ENCODE measurements around the gene ELOVL6. TPM values are rescaled to one million over a fixed set of nuclear protein-coding genes. Genes with fewer than 3 reads are reported as not detected.
"Not testable (repeated sequence)": the region's sequence is repeated elsewhere in the genome, so short reads cannot be mapped to it uniquely, and the experiment has no call there.

Gene ELOVL6
- total RNA-seq, 1 donor from 2014 or later: 11.0 TPM

GRCh38 chr4:110196871-110197528 is 1.4 kb downstream of the ELOVL6 start:
- H3K9me3 Mint-ChIP-seq (ENCODE audit: low read depth): no peaks in the 10 kb centered on the region
- peaks cover 35% of the 10 kb centered on the region for H3K4me1 Mint-ChIP-seq (ENCODE audit: low read depth)
- no peaks in the 10 kb centered on the region for H3K36me3 Mint-ChIP-seq (ENCODE audit: low read depth)
- DNase-seq (ENCODE audit: low spot score): no peak
- no peaks in the 10 kb centered on the region for H3K27me3 Mint-ChIP-seq (ENCODE audit: low read depth)
- H3K4me3 Mint-ChIP-seq (ENCODE audit: unreplicated experiment): peak overlapping the region; percentile 79
- peak overlapping the region; percentile 89 for H3K27ac Mint-ChIP-seq (ENCODE audit: unreplicated experiment)
- no peak for TF ChIP-seq CTCF (IDR thresholded peaks at IDR 0.05)

- Mint-ChIP-seq H3K27ac (ENCODE audit: unreplicated experiment) (peak overlapping the region; percentile 74), H3K9me3 (ENCODE audit: low read depth) (no peaks in the 10 kb centered on the region)
- DNase-seq (ENCODE audit: low spot score): no peak
Observed at GRCh38 chr4:110196206-110196870, 2.1 kb downstream of the ELOVL6 start.

DNA sequence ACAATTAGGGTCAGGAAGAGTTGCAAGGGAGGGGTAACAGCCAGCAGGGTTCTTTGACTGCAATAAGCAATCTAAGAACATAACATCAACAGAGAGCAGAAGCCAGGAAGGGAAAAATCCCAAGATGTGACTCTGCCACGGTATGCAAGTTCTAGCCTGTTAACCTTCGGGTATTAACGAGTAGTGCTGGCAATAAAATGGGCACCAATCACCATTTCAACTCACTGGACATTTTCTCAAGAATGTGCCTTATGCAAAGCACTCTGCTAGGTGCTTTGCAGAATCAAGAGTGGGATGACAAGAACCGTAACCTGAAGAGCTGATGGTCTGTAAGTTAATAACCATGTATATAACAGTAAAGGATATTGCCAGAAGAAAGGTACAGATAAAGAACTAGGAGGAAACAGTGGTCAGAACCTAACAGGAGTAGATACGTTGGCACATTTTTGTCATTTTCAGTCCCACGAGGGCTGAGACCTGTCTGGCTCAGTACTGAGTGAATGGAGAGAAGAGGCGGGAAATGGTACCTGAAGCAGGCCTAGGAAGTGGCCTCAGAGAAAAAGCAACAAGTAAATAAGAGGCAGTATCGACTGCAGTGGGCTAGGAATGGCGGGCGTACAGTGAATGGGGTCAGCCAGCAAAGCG is 2.7 kb downstream of the ELOVL6 start:
- Mint-ChIP-seq H3K27me3 (ENCODE audit: low read depth) (no peaks in the 10 kb centered on the region), H3K4me1 (ENCODE audit: low read depth) (peaks cover 35% of the 10 kb centered on the region), H3K27ac (ENCODE audit: unreplicated experiment) (peak overlapping the region; percentile 77), H3K4me3 (ENCODE audit: unreplicated experiment) (peak overlapping the region; percentile 79), H3K9me3 (ENCODE audit: low read depth) (no peaks in the 10 kb centered on the region), H3K36me3 (ENCODE audit: low read depth) (no peaks in the 10 kb centered on the region)
- no peak for DNase-seq (ENCODE audit: low spot score)
- no peak for TF ChIP-seq CTCF (IDR thresholded peaks at IDR 0.05)

More at GRCh38 chr4:110196206-110196870, 2.1 kb downstream of the ELOVL6 start:
- H3K4me1 Mint-ChIP-seq (ENCODE audit: low read depth): peaks cover 35% of the 10 kb centered on the region
- H3K36me3 Mint-ChIP-seq (ENCODE audit: low read depth): no peaks in the 10 kb centered on the region
- no peaks in the 10 kb centered on the region for H3K27me3 Mint-ChIP-seq (ENCODE audit: low read depth)
- TF ChIP-seq CTCF (IDR thresholded peaks at IDR 0.05): no peak
- H3K4me3 Mint-ChIP-seq (ENCODE audit: unreplicated experiment): peak overlapping the region; percentile 79

DNA sequence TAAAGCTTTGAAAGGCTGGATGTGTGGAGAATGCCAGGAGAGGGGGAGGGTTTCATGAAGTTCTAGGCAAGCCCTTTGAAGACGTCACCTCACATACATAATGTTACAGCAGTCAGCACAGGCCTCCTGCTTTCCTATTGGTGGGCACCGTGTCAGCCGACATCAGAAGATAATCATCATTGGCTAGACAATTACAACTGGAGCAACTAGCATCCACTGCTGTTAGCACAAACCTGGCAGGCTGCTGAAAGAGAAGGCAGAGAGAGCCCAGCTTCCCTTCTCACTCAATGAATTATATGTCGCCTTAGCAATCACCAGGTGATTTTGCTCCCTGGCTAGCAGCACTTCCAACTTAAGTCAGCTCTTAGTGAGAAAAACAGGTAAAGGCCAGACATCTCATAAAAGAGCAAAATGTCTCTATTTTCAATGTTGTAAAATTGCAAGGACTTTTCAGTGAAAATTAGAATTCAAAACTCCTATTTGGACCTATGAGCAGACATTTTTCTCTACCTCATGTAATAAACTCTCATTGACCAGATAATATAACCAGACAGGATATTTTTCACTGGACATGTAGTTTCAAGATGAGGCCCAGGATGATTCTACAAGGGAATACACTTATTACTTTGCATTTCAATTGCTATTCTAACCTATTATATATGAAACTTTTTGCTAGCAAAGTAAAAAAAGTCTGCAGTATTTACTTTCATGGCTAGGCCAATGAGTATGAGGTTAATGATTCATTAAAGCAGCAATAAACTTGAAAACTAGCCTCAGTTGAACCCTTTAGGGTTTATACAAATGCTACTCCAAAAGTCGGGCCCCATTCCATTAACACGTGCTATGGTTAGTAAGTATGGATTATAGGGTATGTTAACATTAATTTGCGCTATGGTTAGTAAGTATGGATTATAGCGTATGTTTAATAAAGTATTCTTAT is 4.3 kb downstream of the ELOVL6 start:
- H3K4me1 Mint-ChIP-seq (ENCODE audit: low read depth): peaks cover 33% of the 10 kb centered on the region
- no peaks in the 10 kb centered on the region for H3K27me3 Mint-ChIP-seq (ENCODE audit: low read depth)
- no peak for DNase-seq (ENCODE audit: low spot score)
- peak overlapping the region; percentile 92 for H3K27ac Mint-ChIP-seq (ENCODE audit: unreplicated experiment)
- no peak for TF ChIP-seq CTCF (IDR thresholded peaks at IDR 0.05)
- no peaks in the 10 kb centered on the region for H3K36me3 Mint-ChIP-seq (ENCODE audit: low read depth)
- H3K4me3 Mint-ChIP-seq (ENCODE audit: unreplicated experiment): peak overlapping the region; percentile 6
- H3K9me3 Mint-ChIP-seq (ENCODE audit: low read depth): no peaks in the 10 kb centered on the region

DNA sequence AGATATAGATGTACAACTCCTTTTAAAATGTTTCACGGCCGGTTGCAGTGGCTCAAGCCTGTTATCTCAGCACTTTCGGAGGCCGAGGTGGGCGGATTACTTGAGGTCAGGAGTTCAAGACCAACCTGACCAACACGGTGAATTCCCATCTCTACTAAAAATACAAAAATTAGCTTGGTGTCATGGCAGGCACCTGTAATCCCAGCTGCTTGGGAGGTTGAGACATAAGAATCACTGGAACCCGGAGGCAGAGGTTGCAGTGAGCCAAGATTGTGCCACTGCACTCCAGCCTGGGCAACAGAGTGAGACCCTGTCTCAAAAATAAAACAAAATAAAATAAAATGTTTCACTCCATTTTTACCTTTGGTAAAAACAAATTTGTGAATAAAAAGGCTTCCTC is 5.1 kb downstream of the ELOVL6 start:
- H3K4me3 Mint-ChIP-seq (ENCODE audit: unreplicated experiment); H3K36me3 Mint-ChIP-seq (ENCODE audit: low read depth); H3K9me3 Mint-ChIP-seq (ENCODE audit: low read depth); DNase-seq (ENCODE audit: low spot score); H3K27me3 Mint-ChIP-seq (ENCODE audit: low read depth): not testable (repeated sequence)
- Mint-ChIP-seq H3K27ac (ENCODE audit: unreplicated experiment) (peak overlapping the region; percentile 87), H3K4me1 (ENCODE audit: low read depth) (peaks cover 27% of the 10 kb centered on the region)

Measured in chondrocyte (in vitro differentiated cells).